Left lobe of liver (tissue), 2 donors: Measurements from ENCODE around the gene TMC2. TPM values are rescaled to one million over a fixed set of nuclear protein-coding genes. Genes with fewer than 3 reads are reported as not detected.

Experiments used
- ATAC-seq: fragments of 200-7000 bp; cut with Tn5 transposase; one replicate; pipeline ENCODE4 v1.9.1; 2020; ENCODE audit warnings: mild to moderate bottlenecking, moderate library complexity
- DNase-seq: peaks from one replicate; pipeline ENCODE4 v3.0.0-alpha.2; 2020; ENCODE audit warnings: low spot score
- total RNA-seq: library from RNA; stranded (reverse); gene quantifications from one replicate; pipeline ENCODE4 v1.2.1, GENCODE V29; 2021
- donor health status: DM: no; HTN: no; CAD: no; lungs with moderate emphysema.
- donor health status: DM: no; HTN: yes; CAD: no.

Gene TMC2
- total RNA-seq, 1 donor from 2014 or later: not detected

DNA sequence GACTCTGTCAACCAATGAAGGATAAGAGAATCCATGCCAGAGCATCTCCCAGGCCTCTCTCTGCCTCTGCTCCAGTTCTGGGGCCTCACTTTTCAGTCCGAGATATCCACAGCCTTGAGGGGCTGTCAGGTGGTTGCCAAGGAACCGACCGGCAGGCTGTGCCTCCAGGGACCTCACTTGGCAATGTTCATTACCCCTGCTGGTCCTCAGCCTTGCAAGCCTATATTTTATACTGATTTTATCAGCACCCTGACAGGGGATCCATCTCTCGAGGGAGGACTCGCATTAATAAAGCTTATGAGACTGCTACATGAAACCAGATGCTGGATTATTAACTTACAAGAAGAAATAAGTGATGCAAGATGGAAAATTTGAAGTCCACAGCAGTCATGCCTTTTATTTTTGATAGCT is 39.9 kb downstream of the TMC2 start:
- DNase-seq (no peak), ATAC-seq (no peak)

DNA sequence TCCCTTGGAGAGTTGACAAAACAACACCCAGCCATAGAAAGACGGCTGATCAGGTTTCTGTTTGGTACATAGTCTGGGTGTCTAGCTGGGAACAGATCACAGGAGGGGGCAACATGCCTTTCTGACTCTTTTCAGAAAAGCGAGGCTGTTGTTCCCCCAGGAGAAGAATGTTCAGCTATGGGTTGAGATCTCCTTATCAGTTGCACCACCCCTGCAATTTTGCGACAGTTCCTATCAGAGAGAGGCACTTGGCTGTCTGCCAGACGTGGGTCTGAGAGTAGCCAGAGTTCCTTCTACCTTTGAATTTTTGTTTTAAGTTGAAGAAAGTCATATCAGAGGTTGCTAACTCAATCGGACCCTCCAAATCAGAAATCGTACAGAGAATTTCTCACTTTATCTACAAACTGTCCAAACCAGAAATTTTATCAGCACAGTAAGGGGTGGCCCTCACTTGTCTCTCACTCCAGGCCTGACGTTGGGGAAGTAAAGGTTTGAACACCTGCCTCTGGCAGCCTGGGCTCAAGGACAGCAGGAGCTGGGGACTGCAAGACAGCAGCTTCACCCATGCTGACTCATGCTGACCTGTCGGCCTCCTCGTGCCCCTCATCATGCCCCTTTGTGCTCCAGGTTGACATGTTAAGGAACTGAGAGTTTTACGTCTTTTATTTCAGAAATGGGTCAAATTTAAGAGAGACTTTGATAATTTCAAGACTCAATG is 42.3 kb downstream of the TMC2 start:
- no peak for ATAC-seq
- DNase-seq: no peak

DNA sequence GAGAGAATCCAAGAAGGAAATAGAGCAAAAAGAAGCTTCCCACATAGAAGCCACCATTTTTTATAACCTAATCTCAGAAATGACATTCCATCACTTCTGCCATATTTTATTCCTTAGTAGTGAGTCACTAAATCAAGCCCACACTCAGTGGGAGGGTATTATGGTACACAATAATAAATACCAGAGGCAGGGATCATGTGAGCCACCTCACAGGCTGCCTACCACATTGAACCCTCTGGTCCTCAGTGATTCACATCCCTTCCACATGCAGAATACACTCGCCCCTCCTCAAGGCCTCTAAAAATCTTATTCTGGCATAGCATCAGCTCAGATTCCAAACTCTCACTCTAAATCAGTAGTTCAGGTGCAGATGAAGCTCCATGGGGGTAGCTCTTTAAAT is 49.4 kb downstream of the TMC2 start:
- DNase-seq: no peak
- ATAC-seq: no peak

DNA sequence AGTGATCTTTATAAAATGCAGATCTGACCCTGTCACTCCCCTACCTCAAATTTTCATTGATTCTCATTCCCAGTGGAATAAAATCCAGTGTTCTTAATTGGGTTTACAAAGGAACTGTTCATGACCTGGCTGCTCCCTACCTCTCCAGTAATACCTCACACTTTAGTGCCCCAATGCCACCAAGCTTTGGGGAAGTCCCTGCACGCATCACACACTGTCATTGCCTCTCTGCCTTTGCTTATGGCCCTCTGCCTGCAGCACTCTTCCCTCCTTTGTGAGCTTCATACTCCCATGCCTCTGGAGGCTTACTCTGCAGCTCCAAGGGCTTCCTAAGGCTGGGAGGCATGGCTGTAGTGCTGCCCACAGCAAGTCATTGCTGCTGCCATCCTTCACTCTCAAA is 57.4 kb downstream of the TMC2 start:
- ATAC-seq (no peak), DNase-seq (no peak)

DNA sequence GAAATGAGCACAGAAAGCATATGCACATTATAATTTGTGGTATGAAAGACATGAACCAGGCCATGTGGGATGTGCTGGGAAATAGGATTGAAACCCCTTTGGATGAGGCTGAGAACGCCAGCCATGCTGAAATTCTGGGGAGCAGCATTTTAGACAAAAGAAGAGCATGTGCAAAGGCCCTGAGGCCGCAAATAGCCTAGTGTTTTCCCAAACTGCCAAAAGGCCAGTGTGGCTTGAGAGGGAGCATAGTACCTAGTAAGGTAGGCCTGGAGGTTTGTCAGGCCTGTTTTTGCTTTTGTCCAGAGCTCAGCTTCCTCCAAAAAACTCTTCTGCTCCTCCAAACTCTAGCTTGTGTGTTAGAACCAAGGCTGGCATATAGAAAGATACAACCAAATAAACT is 58.7 kb downstream of the TMC2 start:
- no peak for DNase-seq
- no peak for ATAC-seq

DNA sequence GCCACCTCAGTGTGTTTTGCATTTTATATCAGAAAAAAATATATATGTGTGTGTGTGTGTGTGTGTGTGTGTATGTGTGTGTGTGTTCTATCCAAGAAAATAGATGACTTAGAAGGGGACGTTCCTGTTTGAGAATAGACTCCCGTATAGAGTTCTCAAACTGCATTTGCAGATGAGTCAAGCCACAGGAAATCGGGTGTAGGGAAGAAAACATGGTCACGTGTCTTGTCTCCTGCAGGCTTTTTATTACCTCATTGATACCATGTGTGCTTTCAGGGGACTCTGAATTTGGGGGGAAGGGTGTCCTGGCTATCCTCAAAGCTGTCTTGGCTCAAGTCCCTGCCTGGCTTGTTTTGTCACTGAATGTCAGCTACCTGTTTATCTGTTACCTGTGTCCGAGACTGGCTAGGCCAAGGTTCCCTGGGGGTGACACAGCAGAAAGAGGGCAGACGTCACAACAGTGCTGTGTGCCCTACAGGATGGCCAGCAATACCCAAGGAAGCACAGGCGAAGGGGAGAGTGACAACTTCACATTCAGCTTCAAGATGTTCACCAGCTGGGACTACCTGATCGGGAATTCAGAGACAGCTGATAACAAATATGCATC is 60.4 kb downstream of the TMC2 start:
- DNase-seq (no peak), ATAC-seq (no peak)

DNA sequence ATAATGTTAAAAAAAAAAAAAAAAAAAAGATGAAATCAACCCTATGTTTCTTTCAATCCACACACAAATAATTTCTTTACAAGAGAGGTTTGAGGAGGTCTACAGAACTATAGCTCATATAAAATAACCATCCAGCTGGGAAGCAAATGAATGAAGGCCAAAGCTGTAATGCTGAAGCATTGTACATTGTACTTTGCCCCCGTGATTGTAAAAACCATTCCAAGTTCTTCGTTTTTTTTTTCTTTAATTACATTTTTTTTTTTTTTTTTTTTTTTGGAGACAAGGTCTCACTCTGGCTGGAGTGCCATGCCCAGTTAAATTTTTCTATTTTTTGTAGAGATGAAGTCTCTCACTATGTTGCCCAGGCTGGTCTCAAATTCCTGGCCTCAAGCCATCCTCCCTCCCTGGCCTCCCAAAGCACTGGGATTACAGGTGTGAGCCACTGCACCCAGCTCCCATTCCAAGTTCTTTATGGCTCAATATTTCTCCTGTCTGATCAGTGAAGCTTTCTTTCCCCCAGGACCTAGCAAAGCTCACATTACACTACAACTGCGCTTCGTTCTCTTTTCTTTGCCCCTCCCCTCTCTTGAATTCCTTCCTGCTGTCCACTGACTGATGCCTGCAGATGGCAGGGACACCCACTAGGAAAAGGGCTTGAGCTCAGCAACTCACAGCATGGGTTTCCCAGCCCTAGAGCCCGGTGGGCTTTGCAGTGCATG is 63.1 kb downstream of the TMC2 start:
- DNase-seq: no peak

DNA sequence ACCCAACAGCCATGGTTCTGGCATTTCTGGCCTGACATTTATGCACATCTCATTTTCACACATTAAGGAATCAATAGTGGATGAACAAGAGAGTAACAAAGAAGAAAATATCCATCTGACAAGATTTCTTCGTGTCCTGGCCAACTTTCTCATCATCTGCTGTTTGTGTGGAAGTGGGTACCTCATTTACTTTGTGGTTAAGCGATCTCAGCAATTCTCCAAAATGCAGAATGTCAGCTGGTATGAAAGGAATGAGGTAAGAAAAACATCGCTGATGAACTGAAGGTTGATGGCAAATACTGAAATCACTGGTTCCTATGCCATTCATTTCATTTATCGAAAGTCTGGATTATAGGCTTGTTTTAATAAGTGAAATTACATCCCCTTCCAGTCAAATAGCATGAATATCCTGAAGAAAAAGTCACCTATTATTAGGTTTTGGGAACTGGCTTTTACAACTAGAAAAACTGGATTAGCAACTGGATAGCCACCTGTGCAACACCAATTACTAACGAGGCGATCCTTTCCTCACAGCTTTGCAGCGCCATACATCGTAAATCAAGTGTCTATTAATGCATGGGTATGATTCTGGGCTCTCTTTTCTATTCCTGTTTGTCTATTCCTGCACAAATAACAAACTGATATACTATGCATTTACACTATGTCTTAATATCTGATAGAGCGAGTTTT is 65.8 kb downstream of the TMC2 start:
- no peak for DNase-seq
- ATAC-seq: no peak

More for the DNA sequence above, 63.1 kb downstream of the TMC2 start:
- ATAC-seq: no peak

DNA sequence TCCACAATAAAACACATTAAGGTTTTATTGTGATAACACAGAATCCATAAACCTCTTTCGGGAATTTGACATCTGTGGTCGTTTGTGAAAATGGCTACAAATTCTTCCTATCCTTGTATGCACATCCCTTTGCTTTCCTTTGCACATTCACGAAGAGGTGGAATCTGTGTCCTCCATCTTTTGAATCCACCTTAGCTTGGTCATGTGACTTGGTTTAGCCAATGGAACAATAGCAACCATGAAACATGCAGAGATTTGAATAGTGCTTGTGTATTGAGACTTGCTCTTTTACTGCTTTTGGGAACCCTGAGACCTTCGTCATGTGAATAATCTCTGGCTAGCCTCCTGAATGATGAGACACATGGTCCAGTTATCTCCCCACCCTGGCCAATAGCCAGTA is 66.4 kb downstream of the TMC2 start:
- no peak for ATAC-seq
- DNase-seq: no peak

DNA sequence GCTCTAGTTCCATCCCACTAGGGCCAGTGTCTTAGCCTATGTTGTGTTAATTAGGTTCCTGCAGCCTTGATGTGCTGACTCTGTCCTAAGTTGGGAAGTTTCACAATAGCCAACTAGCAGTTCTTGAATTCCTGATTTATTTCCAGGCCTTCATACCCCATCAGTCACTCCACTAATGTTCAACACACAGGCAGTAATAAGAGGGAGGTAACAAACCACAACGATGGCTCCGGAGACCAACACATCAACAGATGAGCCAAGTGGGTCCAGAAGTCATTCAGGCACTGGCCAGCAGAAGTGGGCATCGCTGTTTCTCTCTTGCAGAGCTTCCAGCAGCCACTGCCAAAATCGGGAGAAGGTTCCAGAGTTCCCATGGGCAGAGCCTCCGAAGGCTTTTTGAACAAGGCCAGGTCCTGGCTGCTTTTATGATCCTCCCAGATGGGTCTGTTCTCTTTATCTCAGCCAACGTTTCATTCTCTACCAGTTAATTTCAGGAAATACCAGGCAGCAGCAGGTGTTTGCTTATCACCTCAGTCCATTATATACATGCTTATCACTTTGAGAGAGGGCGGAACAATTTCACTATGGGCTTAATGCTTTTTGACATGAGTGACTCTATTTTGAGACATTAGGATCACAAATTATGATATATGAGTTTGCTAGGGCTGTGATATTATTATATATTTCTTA is 67.6 kb downstream of the TMC2 start:
- DNase-seq (no peak), ATAC-seq (no peak)

DNA sequence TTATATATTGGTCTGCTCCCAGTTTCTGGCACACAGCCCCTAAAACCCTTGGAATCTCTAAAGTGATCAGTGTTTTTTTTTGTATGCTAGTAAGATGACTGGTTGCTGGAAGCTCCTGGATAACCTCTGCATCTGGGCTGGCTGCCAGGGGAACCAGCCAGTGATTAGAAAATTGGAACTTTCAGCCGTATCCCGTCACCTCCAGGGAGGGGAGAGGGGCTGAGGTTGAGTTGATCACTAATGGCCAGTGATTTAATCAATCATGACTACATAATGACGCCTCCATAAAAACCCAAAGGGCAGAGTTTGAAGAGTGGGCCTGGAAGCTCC is 68.1 kb downstream of the TMC2 start:
- DNase-seq: no peak

DNA sequence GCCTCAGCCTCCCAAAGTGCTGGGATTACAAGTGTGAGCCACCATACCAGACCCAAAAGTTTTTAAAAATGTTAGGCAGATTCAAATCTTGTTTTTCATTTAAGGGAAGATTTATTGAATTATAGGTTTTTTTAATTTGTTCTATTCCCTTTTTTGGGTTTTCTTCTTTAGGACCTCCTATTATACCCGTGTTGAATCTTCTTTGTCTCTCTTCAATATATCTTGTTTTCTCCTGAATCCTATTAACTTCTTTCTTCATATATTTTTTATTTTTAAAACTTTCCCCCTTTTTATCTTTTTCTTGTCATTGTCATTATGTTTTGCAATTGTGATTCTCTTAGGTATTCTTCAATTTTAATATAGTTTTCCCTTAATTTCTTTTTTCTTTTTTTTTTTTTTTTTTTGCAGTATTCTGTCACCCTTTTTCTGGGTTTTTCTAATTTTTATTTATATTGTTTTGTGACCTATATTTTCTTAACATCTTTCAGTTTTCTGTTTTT is 70.2 kb downstream of the TMC2 start:
- DNase-seq: no peak
- ATAC-seq: no peak

More for the DNA sequence above, 68.1 kb downstream of the TMC2 start:
- no peak for ATAC-seq

DNA sequence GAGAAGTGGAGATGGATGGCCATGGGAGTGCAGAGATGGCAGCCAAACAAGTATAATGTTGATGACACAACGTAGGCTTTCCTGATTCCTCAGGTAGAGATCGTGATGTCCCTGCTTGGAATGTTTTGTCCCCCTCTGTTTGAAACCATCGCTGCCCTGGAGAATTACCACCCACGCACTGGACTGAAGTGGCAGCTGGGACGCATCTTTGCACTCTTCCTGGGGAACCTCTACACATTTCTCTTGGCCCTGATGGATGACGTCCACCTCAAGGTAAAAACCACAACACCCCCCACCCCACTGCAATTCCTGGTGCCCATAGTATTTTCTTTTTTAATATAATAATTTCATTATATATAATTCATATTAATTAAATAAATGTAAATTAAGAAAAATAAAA is 74.0 kb downstream of the TMC2 start:
- ATAC-seq (no peak), DNase-seq (no peak)

DNA sequence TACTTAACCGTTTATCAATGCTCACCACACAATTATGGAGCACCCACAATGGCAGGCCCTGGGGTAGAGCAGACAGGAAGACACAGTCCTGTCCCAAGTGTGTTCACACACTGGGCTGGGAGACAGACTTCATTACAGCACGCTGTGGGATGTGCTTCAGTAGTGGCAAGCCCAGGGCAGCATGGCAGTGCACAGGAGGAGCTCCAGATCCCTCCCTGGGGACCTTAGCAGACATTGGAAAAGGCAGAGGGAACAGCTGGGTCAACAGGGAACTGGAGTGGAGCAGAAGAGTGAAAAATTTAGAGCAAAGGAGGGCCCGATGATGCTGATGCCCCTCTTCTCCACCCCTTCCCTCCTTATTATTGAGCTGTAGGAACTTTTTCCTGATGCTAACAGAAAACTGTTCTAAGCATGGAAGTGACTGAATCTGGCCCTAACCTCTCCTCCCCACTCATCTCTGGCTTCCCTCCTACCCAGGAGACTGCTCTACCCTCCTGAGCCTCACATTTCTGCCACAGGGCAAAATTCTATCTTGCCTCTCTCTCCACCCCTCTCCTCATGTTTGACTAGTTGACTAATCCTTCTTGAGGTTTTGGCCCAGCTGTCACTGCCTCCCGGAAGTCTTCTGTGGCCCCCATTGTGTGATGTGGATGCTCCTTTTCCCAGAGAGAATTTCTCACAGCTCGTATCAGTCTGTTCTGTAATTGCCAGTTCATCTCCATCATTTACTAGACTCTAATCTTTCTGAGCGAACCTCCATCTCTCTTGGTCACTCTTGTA is 74.8 kb downstream of the TMC2 start:
- no peak for DNase-seq
- no peak for ATAC-seq

DNA sequence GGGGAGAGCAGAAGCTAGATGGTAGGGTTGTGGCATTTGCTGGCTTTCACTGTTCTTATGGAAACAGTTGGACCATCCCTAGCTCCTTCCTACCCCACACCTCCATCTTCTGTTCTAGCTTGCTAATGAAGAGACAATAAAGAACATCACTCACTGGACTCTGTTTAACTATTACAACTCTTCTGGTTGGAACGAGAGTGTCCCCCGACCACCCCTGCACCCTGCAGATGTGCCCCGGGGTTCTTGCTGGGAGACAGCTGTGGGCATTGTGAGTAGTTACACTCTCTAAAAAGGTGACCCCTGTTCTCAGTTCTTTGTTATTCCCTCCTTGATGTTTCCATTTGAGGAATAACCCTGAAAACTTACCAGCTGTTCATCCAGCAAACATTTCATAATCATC is 75.7 kb downstream of the TMC2 start:
- ATAC-seq (no peak), DNase-seq (no peak)

DNA sequence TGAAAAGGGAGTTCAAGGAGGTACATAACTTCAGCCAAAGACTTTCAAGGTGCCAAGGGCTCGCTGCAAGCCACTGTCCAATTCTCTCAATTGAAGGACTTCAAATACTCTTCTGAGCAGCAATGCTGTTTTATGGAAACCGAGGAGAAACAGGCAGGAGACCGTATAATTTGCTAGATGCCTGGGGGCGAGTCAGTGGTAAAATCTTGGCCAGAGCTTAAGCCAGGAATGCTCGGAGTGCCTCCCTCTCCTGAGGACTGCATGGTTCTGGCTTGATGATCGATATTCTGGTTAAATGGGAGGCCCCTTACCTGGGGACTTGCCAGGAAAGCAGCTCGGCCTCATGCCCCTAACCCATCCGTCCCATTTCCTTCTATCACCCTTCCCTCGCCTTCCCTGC is 80.3 kb downstream of the TMC2 start:
- ATAC-seq: no peak
- no peak for DNase-seq

DNA sequence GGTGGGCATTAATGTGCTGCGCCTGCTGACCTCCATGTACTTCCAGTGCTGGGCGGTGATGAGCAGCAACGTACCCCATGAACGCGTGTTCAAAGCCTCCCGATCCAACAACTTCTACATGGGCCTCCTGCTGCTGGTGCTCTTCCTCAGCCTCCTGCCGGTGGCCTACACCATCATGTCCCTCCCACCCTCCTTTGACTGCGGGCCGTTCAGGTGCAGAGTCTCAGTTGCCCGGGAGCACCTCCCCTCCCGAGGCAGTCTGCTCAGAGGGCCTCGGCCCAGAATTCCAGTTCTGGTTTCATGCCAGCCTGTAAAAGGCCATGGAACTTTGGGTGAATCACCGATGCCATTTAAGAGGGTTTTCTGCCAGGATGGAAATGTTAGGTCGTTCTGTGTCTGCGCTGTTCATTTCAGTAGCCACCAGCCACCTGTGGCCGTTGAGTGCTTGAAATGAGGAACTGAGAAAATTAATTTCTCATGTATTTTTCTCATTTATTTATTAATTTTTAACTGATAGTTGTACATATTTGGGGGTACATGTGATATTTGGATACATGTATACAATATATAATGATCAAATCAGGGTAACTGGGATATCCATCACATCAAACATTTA is 80.8 kb downstream of the TMC2 start:
- no peak for ATAC-seq
- no peak for DNase-seq

DNA sequence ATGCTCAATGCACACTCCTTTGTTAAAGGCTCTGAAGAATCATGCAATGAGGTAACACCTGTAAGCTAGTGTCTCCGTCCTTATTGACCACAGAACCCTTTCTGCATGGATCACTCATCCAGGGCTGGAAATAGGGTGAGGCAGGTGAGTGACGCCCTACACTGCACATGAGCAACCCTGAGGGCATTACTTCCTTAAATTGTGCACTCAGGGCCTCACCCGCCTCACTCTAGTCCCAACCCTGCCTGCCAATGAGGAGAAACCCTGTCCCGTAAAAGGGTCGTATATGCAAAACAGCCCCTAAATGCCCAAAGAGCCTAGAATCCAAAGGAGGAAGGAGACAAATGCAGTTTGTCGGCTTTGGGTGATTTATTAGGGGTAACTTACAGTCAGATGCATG is 82.4 kb downstream of the TMC2 start:
- no peak for ATAC-seq
- no peak for DNase-seq

DNA sequence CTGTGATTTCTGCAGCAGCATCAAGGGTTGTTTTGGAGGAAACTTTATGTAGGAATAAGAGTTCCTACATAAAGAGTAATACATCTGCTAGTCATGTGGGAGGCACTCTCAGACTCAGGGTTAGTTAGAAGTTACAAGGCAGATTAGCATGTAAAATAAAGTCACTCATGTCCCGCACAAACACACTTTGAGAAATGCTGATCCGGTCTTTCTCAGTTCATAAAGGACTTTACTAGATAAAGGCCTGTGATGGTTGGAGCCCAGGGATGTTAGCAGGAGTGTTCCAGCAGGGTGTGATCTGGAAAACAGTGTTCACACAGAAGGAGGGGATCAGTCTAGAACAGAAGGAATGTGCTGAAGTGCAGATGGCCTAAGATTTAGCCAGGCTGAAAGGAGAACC is 83.0 kb downstream of the TMC2 start:
- ATAC-seq (no peak), DNase-seq (no peak)
